ENCODE measurements around the gene TSPAN10. TPM values are rescaled to one million over a fixed set of nuclear protein-coding genes. Genes with fewer than 3 reads are reported as not detected.

The TSPAN10 gene
- total RNA-seq, 1 donor from 2014 or later: 0.53 TPM

GRCh38 chr17:81647640-81648012 lies 10.6 kb downstream of the TSPAN10 start:
- Histone ChIP-seq H3K36me3 (ENCODE audit: control insufficient read depth, insufficient read depth, low read length) (no peaks in the 10 kb centered on the region), H3K27me3 (ENCODE audit: control insufficient read depth, insufficient read depth, low read length) (peaks cover 9% of the 10 kb centered on the region), H3K4me3 (ENCODE audit: low read depth, low read length) (no peak overlapping the region)
- no peak for TF ChIP-seq CTCF (IDR thresholded peaks at IDR 0.05; ENCODE audit: insufficient read depth, low read length, severe bottlenecking)
- FAIRE-seq (no peak), DNase-seq (ENCODE audit: low read depth) (no peak)

GRCh38 chr17:81648013-81648706 lies 11.2 kb downstream of the TSPAN10 start:
- no peak for TF ChIP-seq CTCF (IDR thresholded peaks at IDR 0.05; ENCODE audit: insufficient read depth, low read length, severe bottlenecking)
- H3K36me3 ChIP-seq (ENCODE audit: control insufficient read depth, insufficient read depth, low read length): no peaks in the 10 kb centered on the region
- no peak for FAIRE-seq
- no peak for DNase-seq (ENCODE audit: low read depth)
- no peak overlapping the region for H3K4me3 ChIP-seq (ENCODE audit: low read depth, low read length)
- peaks cover 9% of the 10 kb centered on the region for H3K27me3 ChIP-seq (ENCODE audit: control insufficient read depth, insufficient read depth, low read length)

- H3K4me3 ChIP-seq (ENCODE audit: low read depth, low read length): no peak overlapping the region
- FAIRE-seq (no peak), DNase-seq (ENCODE audit: low read depth) (no peak)
- peaks cover 9% of the 10 kb centered on the region for H3K27me3 ChIP-seq (ENCODE audit: control insufficient read depth, insufficient read depth, low read length)
- no peaks in the 10 kb centered on the region for H3K36me3 ChIP-seq (ENCODE audit: control insufficient read depth, insufficient read depth, low read length)
- TF ChIP-seq CTCF (IDR thresholded peaks at IDR 0.05; ENCODE audit: insufficient read depth, low read length, severe bottlenecking): no peak
Observed at GRCh38 chr17:81648707-81649085, 11.7 kb downstream of the TSPAN10 start.

GRCh38 chr17:81650951-81651350 lies 14.0 kb downstream of the TSPAN10 start:
- FAIRE-seq (no peak), DNase-seq (ENCODE audit: low read depth) (no peak)
- Histone ChIP-seq H3K36me3 (ENCODE audit: control insufficient read depth, insufficient read depth, low read length) (no peaks in the 10 kb centered on the region), H3K27me3 (ENCODE audit: control insufficient read depth, insufficient read depth, low read length) (peaks cover 9% of the 10 kb centered on the region), H3K4me3 (ENCODE audit: low read depth, low read length) (no peak overlapping the region)
- no peak for TF ChIP-seq CTCF (IDR thresholded peaks at IDR 0.05; ENCODE audit: insufficient read depth, low read length, severe bottlenecking)

GRCh38 chr17:81651692-81652091 lies 14.7 kb downstream of the TSPAN10 start:
- no peak for FAIRE-seq
- Histone ChIP-seq H3K36me3 (ENCODE audit: control insufficient read depth, insufficient read depth, low read length) (no peaks in the 10 kb centered on the region), H3K27me3 (ENCODE audit: control insufficient read depth, insufficient read depth, low read length) (peaks cover 9% of the 10 kb centered on the region), H3K4me3 (ENCODE audit: low read depth, low read length) (no peak overlapping the region)
- no peak for TF ChIP-seq CTCF (IDR thresholded peaks at IDR 0.05; ENCODE audit: insufficient read depth, low read length, severe bottlenecking)
- peak; percentile 33 for DNase-seq (ENCODE audit: low read depth)

Data from bronchial epithelial cell (primary cell).